ENCODE results near the gene NAA38.
A peak's percentile ranks its signal among the peaks of the same experiment; 100 is the strongest.
"Not testable (repeated sequence)": the region's sequence is repeated elsewhere in the genome, so short reads cannot be mapped to it uniquely, and the experiment has no call there.

NAA38 gene

DNA sequence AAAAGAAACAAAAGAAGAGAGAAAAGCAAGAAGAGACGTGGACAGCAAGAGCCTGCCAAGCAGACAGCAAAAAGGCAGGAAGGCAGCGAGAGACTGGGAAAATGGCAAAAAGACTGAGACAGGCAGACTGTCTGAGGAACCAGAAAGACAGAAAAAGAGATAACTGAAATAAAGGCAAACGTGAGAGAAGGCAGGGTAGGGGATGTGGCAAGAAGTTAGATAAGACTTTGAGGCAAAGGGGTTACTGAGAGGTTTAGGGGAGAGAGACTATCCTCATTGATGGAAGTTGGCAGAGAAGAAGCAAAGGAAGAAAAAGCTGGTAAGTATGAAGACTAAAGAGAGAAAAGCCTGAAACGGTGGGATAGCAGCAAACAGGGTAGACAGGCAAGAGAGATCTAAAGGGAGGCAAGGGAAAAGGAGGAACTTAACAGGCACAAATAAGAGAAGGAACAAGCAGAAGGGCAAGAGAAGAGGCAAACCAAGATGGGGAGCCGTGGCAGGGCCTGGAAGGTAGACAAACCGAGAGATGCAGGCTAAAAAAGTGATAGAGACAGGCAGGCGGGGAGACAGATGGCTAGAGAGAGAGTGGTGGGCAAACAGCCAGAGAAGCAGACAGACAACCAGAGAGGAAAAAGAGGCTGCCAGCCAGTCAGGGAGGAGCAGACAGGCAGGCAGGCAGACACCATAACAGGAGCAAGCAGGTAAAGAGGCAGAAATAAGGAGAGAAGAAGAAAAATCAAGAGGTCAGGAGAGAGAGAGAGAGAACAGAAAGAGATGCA lies 24.1 kb upstream of the NAA38 start:
- no peak for DNase-seq

DNA sequence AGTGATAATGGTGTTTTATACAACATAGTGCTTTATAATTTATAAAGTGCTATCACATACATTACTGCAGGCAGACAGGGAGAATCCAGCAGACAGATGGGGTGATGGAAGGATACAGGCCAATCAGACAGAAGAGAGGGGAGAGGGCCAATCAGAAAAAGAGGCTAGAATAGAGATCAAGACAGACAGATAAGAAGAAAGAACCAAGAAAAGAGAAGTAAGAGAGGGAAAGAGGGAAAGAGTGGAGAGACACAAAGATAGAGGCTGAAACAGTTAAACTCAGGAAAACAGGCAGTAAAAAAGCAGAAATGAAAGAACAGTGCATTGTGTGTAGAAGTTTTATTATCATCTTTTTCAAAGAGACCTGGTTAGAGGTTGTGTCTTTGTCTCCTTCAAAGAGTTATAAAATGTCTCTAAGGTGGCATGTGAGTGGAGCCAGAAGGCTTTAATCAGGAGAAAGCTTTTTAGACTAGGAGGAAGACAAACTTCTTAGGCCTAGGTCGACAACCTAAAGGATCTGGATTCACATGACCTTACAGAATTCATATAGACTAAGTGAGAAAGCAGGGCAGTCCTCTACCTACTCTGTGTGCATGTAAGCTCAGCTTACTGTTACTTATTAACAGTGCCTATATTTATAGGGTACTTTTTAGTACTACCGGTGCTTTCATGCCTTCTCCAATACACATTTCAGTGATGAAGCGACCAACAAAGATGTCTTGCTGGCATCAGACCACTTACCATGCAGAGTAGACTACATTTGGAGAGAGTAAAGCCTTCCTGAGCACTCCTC lies 22.9 kb upstream of the NAA38 start:
- no peak for DNase-seq

- no peak for DNase-seq
Observed at GRCh38 chr17:7878234-7878633, 20.9 kb upstream of the NAA38 start.

GRCh38 chr17:7875804-7876370 lies 18.5 kb upstream of the NAA38 start:
- peak in 1 of 2 donors; percentile 33 for DNase-seq

GRCh38 chr17:7873051-7873450 lies 15.7 kb upstream of the NAA38 start:
- DNase-seq: no peak

GRCh38 chr17:7867881-7868329 lies 10.5 kb upstream of the NAA38 start:
- peak; percentile 35 to 36 for DNase-seq

- DNase-seq: no peak
Observed at GRCh38 chr17:7864995-7865650, 7.8 kb upstream of the NAA38 start.

DNA sequence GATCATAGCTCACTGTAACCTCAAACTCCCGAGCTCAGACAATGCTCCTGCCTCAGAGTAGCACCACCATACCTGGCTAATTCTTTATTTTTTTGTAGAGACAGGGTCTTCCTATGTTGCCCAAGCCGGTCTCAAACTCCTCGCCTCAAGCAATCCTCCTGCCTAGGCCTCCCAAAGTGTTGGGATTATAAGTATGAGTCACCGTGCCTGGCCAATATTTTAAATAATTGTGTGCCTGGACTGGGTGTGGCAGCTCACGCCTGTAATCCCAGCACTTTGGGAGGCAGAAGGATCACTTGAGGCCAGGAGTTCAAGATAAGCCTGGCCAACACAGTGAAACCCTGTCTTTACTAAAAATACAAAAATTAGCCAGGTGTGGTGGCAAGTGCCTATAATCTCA lies 7.0 kb upstream of the NAA38 start:
- not testable (repeated sequence) for DNase-seq

- peak in 1 of 2 donors; percentile 35 for DNase-seq
Observed at GRCh38 chr17:7862692-7863437, 5.5 kb upstream of the NAA38 start.

DNA sequence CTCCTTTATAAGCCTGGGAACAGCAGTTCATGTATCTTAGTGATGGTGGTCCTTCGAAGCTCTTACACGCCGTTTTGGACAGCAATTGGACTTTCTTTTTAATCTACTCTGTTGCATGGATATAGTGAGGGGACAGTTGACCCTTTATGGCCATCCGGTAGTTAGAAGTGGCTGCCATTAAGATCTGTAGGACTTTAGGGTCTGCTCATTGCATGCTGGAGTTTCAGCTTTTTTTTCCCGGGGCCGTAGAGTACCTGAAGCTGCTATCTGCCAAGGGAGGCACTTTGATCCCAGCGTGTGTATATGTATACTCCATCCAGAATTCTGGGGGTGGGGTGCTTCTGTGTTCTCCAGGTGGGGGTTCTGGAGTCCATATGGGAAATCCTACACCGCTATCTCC lies 1.7 kb upstream of the NAA38 start:
- DNase-seq: no peak

GRCh38 chr17:7858522-7858810 lies 1.1 kb upstream of the NAA38 start:
- DNase-seq: peak; percentile 25 to 37

GRCh38 chr17:7857713-7858521 lies 558 bp upstream of the NAA38 start, which contains the start of gene CYB5D1:
Gene CYB5D1, plus strand, starts transcription at chr17:7858003. Its CDS starts 132 bp downstream, at chr17:7858135.
- peak; percentile 91 to 92 for DNase-seq

DNA sequence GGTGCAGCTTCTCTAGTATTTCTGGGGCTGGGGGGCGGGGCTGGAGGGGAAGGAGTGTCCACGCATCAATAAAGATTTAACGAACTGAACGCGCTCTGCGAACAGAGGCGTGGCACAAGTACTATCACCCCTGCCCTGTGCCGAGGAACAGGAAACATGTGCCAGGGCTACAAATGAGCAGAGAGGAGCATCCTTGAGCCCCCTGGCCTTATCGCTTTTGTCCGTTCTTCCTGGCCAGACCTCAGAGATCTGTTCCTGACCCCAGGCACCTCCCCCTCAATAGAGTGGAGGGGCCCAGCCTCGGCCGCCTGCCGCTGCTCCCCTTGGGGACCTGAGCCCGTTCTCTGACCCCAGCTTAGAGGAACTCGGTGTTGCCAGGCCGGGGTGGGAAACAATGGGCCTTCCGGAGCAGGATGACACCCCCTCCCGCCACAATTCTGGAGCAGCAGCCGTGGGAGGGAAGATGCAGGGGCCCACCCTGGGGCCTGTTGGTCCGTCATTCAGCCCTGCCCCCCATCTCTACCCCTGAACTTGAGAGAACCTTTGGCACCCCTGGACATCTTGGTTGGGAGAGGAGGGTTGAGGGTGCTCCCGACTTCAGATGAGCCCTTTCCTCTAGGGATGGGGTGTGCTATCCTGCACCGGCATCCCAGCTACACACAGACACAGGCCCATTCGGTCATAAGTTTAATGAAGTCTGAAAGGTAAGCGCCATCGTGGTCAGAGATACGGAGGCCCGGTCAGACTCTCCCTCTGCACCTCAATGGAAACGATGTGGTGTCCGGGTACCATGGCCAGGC lies 1.1 kb downstream of the NAA38 start:
- DNase-seq: peak in 1 of 2 donors; percentile 51

GRCh38 chr17:7855660-7856010 lies 1.7 kb downstream of the NAA38 start:
- no peak for DNase-seq

DNA sequence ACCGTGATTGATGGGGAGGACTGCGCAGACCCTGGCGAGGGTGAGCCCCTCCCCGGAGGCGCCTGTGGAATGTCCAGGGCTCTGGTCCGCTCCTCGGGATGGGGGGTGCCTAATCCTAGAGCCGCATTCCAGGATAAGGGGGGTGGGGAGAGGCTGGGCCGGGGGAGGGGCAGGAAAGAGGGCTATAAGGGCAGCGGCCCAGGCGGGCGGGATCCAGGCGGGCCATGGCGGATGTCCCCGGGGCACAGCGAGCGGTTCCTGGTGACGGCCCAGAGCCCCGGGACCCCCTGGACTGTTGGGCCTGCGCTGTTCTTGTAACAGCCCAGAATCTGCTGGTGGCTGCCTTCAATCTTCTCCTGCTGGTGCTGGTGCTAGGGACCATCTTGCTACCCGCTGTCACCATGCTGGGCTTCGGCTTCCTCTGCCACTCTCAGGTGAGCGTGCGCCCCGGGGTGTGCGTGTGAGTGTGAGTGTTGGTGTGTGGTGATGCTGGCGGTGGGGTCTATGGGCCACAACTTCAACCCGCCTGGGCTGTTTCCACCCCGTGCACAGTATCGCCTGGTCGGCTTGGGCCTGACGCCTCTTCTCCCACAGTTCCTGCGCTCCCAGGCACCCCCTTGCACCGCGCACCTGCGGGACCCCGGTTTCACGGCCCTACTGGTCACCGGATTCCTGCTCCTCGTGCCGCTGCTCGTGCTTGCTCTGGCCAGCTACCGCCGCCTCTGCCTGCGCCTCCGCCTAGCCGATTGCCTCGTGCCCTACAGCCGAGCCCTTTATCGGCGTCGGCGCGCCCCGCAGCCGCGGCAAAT lies 2.3 kb downstream of the NAA38 start, which contains the start of gene TMEM88:
TSS of gene TMEM88 (plus strand) at position 216 of the 809 bp plus-strand sequence. CDS start at position 225, 9 bp downstream.
- no peak for DNase-seq

- no peak for DNase-seq
Observed at GRCh38 chr17:7854078-7854777, 3.1 kb downstream of the NAA38 start.

GRCh38 chr17:7853691-7854038 lies 3.7 kb downstream of the NAA38 start:
- DNase-seq: no peak

- no peak for DNase-seq
Observed at GRCh38 chr17:7852919-7853690, 4.3 kb downstream of the NAA38 start.

Data from inflammatory macrophage (primary cell).